WTC11 (cell line): ENCODE measurements around the gene PNCK. TPM values are rescaled to one million over a fixed set of nuclear protein-coding genes. Genes with fewer than 3 reads are reported as not detected.

Experiments used
- ATAC-seq: fragments of 200-7000 bp; cut with Tn5 transposase; 2 replicates; pipeline ENCODE4 v1.10.0; 2021; ENCODE audit warnings: mild to moderate bottlenecking, moderate library complexity
- CTCF ChIA-PET: fragments of 300-600 bp; sonication (Branson Sonifier 250); formaldehyde crosslinking; loops from one replicate; lab custom pipeline; 2021; ENCODE audit warnings: antibody characterized with exemption; lab: Charles Lee
- POLR2A ChIA-PET: fragments of 350-600 bp; sonication (Branson Sonifier 250); formaldehyde crosslinking; loops from one replicate; lab custom pipeline; 2021; ENCODE audit warnings: antibody characterized with exemption; lab: Charles Lee
- DNase-seq: peaks from one replicate; pipeline ENCODE4 v3.0.0; 2021; ENCODE audit warnings: low spot score
- H3K27ac Mint-ChIP-seq: 2 replicates; pipeline ENCODE4 v1.8.0; 2021; ENCODE audit warnings: mixed read lengths
- H3K27me3 Mint-ChIP-seq: 2 replicates; pipeline ENCODE4 v1.8.0; 2021; ENCODE audit warnings: low read depth, mild to moderate bottlenecking, moderate library complexity, mixed read lengths
- H3K36me3 Mint-ChIP-seq: 2 replicates; pipeline ENCODE4 v1.8.0; 2021; ENCODE audit warnings: mixed read lengths
- H3K4me1 Mint-ChIP-seq: 2 replicates; pipeline ENCODE4 v1.8.0; 2022; ENCODE audit warnings: mixed read lengths
- H3K4me3 Mint-ChIP-seq: 2 replicates; pipeline ENCODE4 v1.8.0; 2021; ENCODE audit warnings: mild to moderate bottlenecking, moderate library complexity, mixed read lengths
- H3K9me3 Mint-ChIP-seq: 2 replicates; pipeline ENCODE4 v1.8.0; 2021; ENCODE audit warnings: mixed read lengths
- FOXJ3 ChIP-seq: sonication (generic); formaldehyde crosslinking; IDR thresholded peaks from 2 replicates; pipeline ENCODE4 v1.9.0; 2021; ENCODE audit warnings: missing genetic modification reagents, mild to moderate bottlenecking, borderline replicate concordance
- GRHL2 ChIP-seq: fragments of 250-450 bp; sonication (Bioruptor Pico); IDR thresholded peaks from 2 replicates; pipeline ENCODE4 v1.8.0; 2022; ENCODE audit warnings: mild to moderate bottlenecking, moderate library complexity; ENCODE audit not compliant: insufficient replicate concordance, severe bottlenecking
- NFATC4 ChIP-seq: fragments of 250-450 bp; sonication (Bioruptor Pico); IDR thresholded peaks from 2 replicates; pipeline ENCODE4 v1.9.0; 2021; ENCODE audit warnings: mild to moderate bottlenecking
- OVOL2 ChIP-seq: fragments of 250-450 bp; sonication (Bioruptor Pico); IDR thresholded peaks from 2 replicates; pipeline ENCODE4 v1.9.0; 2021; ENCODE audit warnings: mild to moderate bottlenecking, borderline replicate concordance
- RELA ChIP-seq: sonication (generic); formaldehyde crosslinking; IDR thresholded peaks from 2 replicates; pipeline ENCODE4 v1.8.1; 2022; ENCODE audit warnings: missing genetic modification reagents, mild to moderate bottlenecking, borderline replicate concordance
- RORB ChIP-seq: fragments of 250-450 bp; sonication (Bioruptor Pico); IDR thresholded peaks from 2 replicates; pipeline ENCODE4 v1.9.0; 2021; ENCODE audit warnings: mild to moderate bottlenecking
- SOX15 ChIP-seq: fragments of 250-450 bp; sonication (Bioruptor Pico); IDR thresholded peaks from 2 replicates; pipeline ENCODE4 v1.9.0; 2021; ENCODE audit warnings: mild to moderate bottlenecking
- TEAD1 ChIP-seq: sonication (generic); formaldehyde crosslinking; IDR thresholded peaks from 2 replicates; pipeline ENCODE4 v1.8.0; 2022; ENCODE audit warnings: mild to moderate bottlenecking, missing genetic modification reagents
- TP53 ChIP-seq: sonication (generic); formaldehyde crosslinking; IDR thresholded peaks from 2 replicates; pipeline ENCODE4 v1.8.1; 2023; ENCODE audit warnings: mild to moderate bottlenecking, missing genetic modification reagents
- ZBTB21 ChIP-seq: sonication (generic); formaldehyde crosslinking; IDR thresholded peaks from 2 replicates; pipeline ENCODE4 v1.8.1; 2023; ENCODE audit warnings: mild to moderate bottlenecking, missing genetic modification reagents, borderline replicate concordance
- ZNF138 ChIP-seq: sonication (generic); formaldehyde crosslinking; conservative IDR thresholded peaks from 2 replicates; pipeline ENCODE4 v1.8.1; 2022; ENCODE audit warnings: mild to moderate bottlenecking, moderate library complexity, missing genetic modification reagents
- ZNF423 ChIP-seq: fragments of 250-450 bp; sonication (Bioruptor Pico); IDR thresholded peaks from 2 replicates; pipeline ENCODE4 v2.1.2; 2022; ENCODE audit warnings: mild to moderate bottlenecking, moderate library complexity
- ZNF671 ChIP-seq: fragments of 250-450 bp; sonication (Bioruptor Pico); IDR thresholded peaks from 2 replicates; pipeline ENCODE4 v1.8.0; 2021; ENCODE audit warnings: mild to moderate bottlenecking
- total RNA-seq: library from RNA; stranded (reverse); gene quantifications from 3 replicates; pipeline ENCODE4 v1.2.3, GENCODE V29; 2021
- TF ChIP-seq, protein P1 (sequence below): sonication (generic); formaldehyde crosslinking; IDR thresholded peaks from 2 replicates; pipeline ENCODE4 v1.8.1; 2023; ENCODE audit warnings: mild to moderate bottlenecking, moderate library complexity, missing genetic modification reagents
- TF ChIP-seq, protein P2 (sequence below): sonication (generic); formaldehyde crosslinking; IDR thresholded peaks from 2 replicates; pipeline ENCODE4 v1.8.1; 2023; ENCODE audit warnings: mild to moderate bottlenecking, missing genetic modification reagents, moderate library complexity
- TF ChIP-seq, protein P3 (sequence below): fragments of 250-450 bp; sonication (Bioruptor Pico); IDR thresholded peaks from 2 replicates; pipeline ENCODE4 v1.9.0; 2021; ENCODE audit warnings: moderate library complexity, mild to moderate bottlenecking, inconsistent platforms, borderline replicate concordance
- TF ChIP-seq, protein P4 (sequence below): sonication (generic); formaldehyde crosslinking; IDR thresholded peaks from 2 replicates; pipeline ENCODE4 v1.8.1; 2023; ENCODE audit warnings: mild to moderate bottlenecking, missing genetic modification reagents, moderate library complexity
- TF ChIP-seq, protein P5 (sequence below): fragments of 250-450 bp; sonication (Bioruptor Pico); conservative IDR thresholded peaks from 2 replicates; pipeline ENCODE4 v1.9.0; 2021; ENCODE audit warnings: mild to moderate bottlenecking
- TF ChIP-seq, protein P6 (sequence below): sonication (generic); formaldehyde crosslinking; IDR thresholded peaks from 2 replicates; pipeline ENCODE4 v1.8.0; 2022; ENCODE audit warnings: mild to moderate bottlenecking, missing genetic modification reagents
- TF ChIP-seq, protein P7 (sequence below): fragments of 250-450 bp; sonication (Bioruptor Pico); IDR thresholded peaks from 2 replicates; pipeline ENCODE4 v1.8.0; 2021; ENCODE audit warnings: mild to moderate bottlenecking

Gene PNCK
- total RNA-seq, 1 experiment from 2014 or later, result 8.6 TPM

DNA sequence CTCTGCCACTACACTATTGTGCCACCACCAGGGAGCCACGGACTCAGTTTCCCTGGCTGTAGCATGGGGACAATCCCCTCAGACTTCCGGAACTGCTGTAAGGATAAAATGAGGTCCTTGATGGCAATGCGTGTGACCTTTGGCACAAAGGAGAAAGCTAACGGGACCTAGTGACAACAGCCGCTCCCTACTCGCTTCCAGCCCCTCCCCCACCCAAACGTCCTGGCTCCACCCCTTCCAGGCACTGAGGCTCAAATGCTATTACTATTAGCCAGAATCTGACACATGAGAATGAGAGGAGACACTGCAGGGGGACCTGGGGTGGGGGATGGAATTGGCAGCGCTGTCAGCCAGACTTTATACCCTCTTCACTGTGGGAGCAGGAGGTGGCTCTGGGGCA is 32.0 kb downstream of the PNCK start:
- peak overlapping the region; percentile 56 for H3K4me3 Mint-ChIP-seq
- no peak; the same call in 1 of the 2 replicates for ATAC-seq
- DNase-seq, result no peak
- ChIA-PET POLR2A (no interaction called here), CTCF (interaction anchor here (0.9 to 2.4 kb wide), 7 partner anchors 8 to 181 kb away, joined by 3 to 13 read pairs (median 4); no protein-coding TSS in a partner anchor)
- peaks cover 10% of the 10 kb centered on the region for H3K4me1 Mint-ChIP-seq
- H3K27me3 Mint-ChIP-seq, result peaks cover 57% of the 10 kb centered on the region
- H3K27ac Mint-ChIP-seq, result no peak overlapping the region
- no peaks in the 10 kb centered on the region for H3K36me3 Mint-ChIP-seq
- no peaks in the 10 kb centered on the region for H3K9me3 Mint-ChIP-seq
- TF ChIP-seq SOX15 (CRISPR knock-in tag) (no peak), RORB (no peak), TP53 (no peak), RELA (no peak), ZNF138 (CRISPR knock-in tag) (no peak), GRHL2 (CRISPR knock-in tag) (no peak), ZNF671 (CRISPR knock-in tag) (no peak), NFATC4 (CRISPR knock-in tag) (no peak), TEAD1 (no peak), FOXJ3 (CRISPR knock-in tag) (no peak), ZNF423 (no peak), OVOL2 (no peak), ZBTB21 (CRISPR knock-in tag) (no peak)
- TF ChIP-seq, protein P1, sequence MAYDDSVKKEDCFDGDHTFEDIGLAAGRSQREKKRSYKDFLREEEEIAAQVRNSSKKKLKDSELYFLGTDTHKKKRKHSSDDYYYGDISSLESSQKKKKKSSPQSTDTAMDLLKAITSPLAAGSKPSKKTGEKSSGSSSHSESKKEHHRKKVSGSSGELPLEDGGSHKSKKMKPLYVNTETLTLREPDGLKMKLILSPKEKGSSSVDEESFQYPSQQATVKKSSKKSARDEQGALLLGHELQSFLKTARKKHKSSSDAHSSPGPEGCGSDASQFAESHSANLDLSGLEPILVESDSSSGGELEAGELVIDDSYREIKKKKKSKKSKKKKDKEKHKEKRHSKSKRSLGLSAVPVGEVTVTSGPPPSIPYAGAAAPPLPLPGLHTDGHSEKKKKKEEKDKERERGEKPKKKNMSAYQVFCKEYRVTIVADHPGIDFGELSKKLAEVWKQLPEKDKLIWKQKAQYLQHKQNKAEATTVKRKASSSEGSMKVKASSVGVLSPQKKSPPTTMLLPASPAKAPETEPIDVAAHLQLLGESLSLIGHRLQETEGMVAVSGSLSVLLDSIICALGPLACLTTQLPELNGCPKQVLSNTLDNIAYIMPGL, result no peak
- TF ChIP-seq, protein P2, sequence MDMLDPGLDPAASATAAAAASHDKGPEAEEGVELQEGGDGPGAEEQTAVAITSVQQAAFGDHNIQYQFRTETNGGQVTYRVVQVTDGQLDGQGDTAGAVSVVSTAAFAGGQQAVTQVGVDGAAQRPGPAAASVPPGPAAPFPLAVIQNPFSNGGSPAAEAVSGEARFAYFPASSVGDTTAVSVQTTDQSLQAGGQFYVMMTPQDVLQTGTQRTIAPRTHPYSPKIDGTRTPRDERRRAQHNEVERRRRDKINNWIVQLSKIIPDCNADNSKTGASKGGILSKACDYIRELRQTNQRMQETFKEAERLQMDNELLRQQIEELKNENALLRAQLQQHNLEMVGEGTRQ (CRISPR knock-in tag), result no peak
- TF ChIP-seq, protein P3, sequence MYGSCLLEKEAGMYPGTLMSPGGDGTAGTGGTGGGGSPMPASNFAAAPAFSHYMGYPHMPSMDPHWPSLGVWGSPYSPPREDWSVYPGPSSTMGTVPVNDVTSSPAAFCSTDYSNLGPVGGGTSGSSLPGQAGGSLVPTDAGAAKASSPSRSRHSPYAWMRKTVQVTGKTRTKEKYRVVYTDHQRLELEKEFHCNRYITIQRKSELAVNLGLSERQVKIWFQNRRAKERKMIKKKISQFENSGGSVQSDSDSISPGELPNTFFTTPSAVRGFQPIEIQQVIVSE (CRISPR knock-in tag), result no peak
- TF ChIP-seq, protein P4, sequence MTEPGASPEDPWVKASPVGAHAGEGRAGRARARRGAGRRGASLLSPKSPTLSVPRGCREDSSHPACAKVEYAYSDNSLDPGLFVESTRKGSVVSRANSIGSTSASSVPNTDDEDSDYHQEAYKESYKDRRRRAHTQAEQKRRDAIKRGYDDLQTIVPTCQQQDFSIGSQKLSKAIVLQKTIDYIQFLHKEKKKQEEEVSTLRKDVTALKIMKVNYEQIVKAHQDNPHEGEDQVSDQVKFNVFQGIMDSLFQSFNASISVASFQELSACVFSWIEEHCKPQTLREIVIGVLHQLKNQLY (CRISPR knock-in tag), result no peak
- TF ChIP-seq, protein P5, sequence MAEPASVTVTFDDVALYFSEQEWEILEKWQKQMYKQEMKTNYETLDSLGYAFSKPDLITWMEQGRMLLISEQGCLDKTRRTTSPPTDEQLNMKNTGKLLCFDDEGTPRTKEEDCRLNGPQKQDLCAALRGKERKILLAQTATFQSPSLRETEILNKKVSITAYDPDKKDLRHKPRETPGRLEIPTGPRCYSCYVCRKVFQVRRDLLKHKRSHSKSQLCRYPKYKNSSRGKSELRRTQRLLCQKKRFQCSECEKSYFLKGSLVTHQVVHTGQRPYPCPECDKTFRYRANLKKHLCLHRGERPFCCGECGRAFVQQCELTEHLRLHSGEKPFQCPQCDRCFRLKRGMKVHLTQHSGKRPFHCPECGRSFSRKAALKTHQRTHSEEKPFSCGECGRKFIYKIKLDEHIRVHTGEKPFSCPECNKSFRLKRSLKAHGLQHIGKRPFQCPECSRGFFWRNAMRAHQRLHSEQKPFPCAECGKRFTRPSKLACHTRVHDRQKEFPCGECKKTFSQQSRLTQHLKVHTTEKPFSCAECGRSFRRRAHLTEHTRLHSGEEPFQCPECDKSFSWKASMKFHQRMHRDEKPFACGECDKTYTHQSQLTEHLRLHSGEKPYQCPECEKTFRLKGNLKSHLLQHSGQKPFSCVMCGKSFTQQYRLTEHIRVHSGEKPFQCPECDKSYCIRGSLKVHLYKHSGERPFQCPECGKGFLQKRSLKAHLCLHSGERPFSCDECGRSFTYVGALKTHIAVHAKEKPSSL (CRISPR knock-in tag), result no peak
- TF ChIP-seq, protein P6, sequence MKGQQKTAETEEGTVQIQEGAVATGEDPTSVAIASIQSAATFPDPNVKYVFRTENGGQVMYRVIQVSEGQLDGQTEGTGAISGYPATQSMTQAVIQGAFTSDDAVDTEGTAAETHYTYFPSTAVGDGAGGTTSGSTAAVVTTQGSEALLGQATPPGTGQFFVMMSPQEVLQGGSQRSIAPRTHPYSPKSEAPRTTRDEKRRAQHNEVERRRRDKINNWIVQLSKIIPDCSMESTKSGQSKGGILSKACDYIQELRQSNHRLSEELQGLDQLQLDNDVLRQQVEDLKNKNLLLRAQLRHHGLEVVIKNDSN (CRISPR knock-in tag), result no peak
- TF ChIP-seq, protein P7, sequence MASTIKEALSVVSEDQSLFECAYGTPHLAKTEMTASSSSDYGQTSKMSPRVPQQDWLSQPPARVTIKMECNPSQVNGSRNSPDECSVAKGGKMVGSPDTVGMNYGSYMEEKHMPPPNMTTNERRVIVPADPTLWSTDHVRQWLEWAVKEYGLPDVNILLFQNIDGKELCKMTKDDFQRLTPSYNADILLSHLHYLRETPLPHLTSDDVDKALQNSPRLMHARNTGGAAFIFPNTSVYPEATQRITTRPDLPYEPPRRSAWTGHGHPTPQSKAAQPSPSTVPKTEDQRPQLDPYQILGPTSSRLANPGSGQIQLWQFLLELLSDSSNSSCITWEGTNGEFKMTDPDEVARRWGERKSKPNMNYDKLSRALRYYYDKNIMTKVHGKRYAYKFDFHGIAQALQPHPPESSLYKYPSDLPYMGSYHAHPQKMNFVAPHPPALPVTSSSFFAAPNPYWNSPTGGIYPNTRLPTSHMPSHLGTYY (CRISPR knock-in tag), result no peak
